ENCODE data around the gene CSAG1.
"Not testable (repeated sequence)": the region's sequence is repeated elsewhere in the genome, so short reads cannot be mapped to it uniquely, and the experiment has no call there.

Gene CSAG1

DNA sequence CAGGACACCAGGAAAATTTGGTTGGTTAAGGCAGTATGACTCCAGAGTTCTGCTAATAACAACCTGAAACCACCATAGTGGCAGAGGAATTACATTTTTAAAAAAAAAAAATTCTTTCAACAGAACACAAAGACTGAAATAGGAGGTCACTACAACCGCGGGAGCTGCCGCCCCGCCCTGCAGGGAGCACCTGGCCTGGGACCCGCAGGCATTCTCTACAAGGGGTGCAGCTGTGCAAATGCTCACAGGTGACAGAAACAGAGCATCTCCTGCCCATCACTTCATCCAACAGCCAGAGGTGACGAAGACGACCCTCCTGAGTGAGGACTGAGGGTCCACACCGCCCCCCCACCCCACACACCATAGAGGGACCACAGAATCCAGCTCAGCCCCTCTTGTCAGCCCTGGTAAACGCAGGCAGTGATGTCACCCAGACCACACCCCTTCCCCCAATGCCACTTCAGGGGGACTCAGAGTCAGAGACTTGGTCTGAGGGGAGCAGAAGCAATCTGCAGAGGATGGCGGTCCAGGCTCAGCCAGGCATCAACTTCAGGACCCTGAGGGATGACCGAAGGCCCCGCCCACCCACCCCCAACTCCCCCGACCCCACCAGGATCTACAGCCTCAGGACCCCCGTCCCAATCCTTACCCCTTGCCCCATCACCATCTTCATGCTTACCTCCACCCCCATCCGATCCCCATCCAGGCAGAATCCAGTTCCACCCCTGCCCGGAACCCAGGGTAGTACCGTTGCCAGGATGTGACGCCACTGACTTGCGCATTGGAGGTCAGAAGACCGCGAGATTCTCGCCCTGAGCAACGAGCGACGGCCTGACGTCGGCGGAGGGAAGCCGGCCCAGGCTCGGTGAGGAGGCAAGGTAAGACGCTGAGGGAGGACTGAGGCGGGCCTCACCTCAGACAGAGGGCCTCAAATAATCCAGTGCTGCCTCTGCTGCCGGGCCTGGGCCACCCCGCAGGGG is 35.3 kb downstream of the CSAG1 start, which contains the start of gene MAGEA3:
Gene MAGEA3, plus strand, starts transcription at position 843 of the 980 bp plus-strand sequence. CDS start 2,039 bp downstream, outside the sequence.
- not testable (repeated sequence) for DNase-seq (ENCODE audit: low spot score)

GRCh38 chrX:152681012-152681411 is 52.5 kb downstream of the CSAG1 start:
- not testable (repeated sequence) for DNase-seq (ENCODE audit: low spot score)

All from AG08396 (cell line).